ENCODE data around the gene CNOT8.
A peak's percentile ranks its signal among the peaks of the same experiment; 100 is the strongest.

CNOT8 gene

GRCh38 chr5:154923441-154924430 lies 65.3 kb downstream of the CNOT8 start:
- DNase-seq (ENCODE audit: low read depth in 2 of 2), result peak in 1 of 2 experiments; percentile 40

Data from fibroblast of skin of left biceps (primary cell).